Right lobe of liver (tissue), 6 donors: ENCODE measurements around the gene OPCML. TPM values are rescaled to one million over a fixed set of nuclear protein-coding genes. Genes with fewer than 3 reads are reported as not detected.

Source experiments
- ATAC-seq, 4 donors: fragments of 200-7000 bp; cut with Tn5 transposase; one replicate each; pipeline ENCODE4 v1.9.1; 2020; ENCODE audit warnings: mild to moderate bottlenecking in 4 of 4, moderate library complexity in 4 of 4
- DNase-seq, 3 donors: peaks; one replicate each; pipeline ENCODE4 v3.0.0-alpha.2; 2020
- H3K27ac ChIP-seq, 3 donors: fragments of 200-600 bp; one replicate each; pipeline ENCODE4 v1.8.0; 2022
- H3K27me3 ChIP-seq, 2 donors: fragments of 200-600 bp; one replicate each; pipeline ENCODE4 v1.8.0; 2022
- H3K36me3 ChIP-seq, 4 donors: fragments of 200-600 bp; sonication (generic) in 1 of 4; one replicate each; pipeline versions ENCODE4 v1.5.1 to v1.8.0; 2017 to 2022; ENCODE audit warnings: control low read depth in 1 of 4
- H3K4me1 ChIP-seq, 4 donors: fragments of 200-600 bp; sonication (generic) in 1 of 4; one replicate each; pipeline versions ENCODE4 v1.5.1 to v1.8.0; 2017 to 2022; ENCODE audit warnings: control low read depth in 1 of 4
- H3K4me3 ChIP-seq, 3 donors: fragments of 200-600 bp; one replicate each; pipeline ENCODE4 v1.8.0; 2022
- H3K9me3 ChIP-seq, 4 donors: fragments of 200-600 bp; sonication (generic) in 1 of 4; one replicate each; pipeline versions ENCODE4 v1.5.1 to v1.8.0; 2017 to 2022; ENCODE audit warnings: control low read depth in 1 of 4
- POLR2A ChIP-seq: fragments of 450-650 bp; IDR thresholded peaks from one replicate; pipeline ENCODE4 v1.6.1; 2017; ENCODE audit warnings: antibody characterized with exemption, mild to moderate bottlenecking
- WGBS: methylation state at CpG from one replicate; pipeline ENCODE4 v1.1.6; 2018; ENCODE audit warnings: low coverage, low lambda C conversion rate; ENCODE audit not compliant: insufficient coverage; ENCODE audit errors: missing lambda C conversion rate; 5-methylcytosine and 5-hydroxymethylcytosine counted together
- intact Hi-C, 2 donors: fragments of 100-400 bp; cut with DNase I; formaldehyde crosslinking; loops; one replicate each; pipeline versions ENCODE4 v1.11.2 to v1.14.1; 2022
- total RNA-seq, 6 experiments: library from RNA; depleted of rRNA in 2 of 6; stranded (reverse); fragments of >200 nt in 2 of 6; fragmentation: NEBNext Ultra II Directional in 3 of 6; extraction: Animal tissue kit (Norgen Biotek cat#: 25700) in 3 of 6; gene quantifications; one replicate each; pipeline versions ENCODE4 v1.1.0 to v1.2.4, GENCODE V29; 2016 to 2023
- TF ChIP-seq, protein P1 (sequence below), 4 donors: fragments of 200-600 bp in 3 of 4; fragments of 450-650 bp in 1 of 4; IDR thresholded peaks; one replicate each; pipeline versions ENCODE4 v1.5.1 to v1.8.0; 2016 to 2022; ENCODE audit warnings: antibody characterized with exemption in 4 of 4, mild to moderate bottlenecking in 2 of 4
- donor health status: DM: no; HTN: yes; CAD: no.
- donor health status: DM: no; HTN: no; CAD: no.
- donor health status: DM: no; HTN: no; CAD: no.
- donor health status: DM: no; HTN: yes; CAD: no.
- donor health status: DM: no; HTN: yes; CAD: no.

The OPCML gene
- total RNA-seq, 6 experiments from 2014 or later = 0.11 TPM; not detected in 5

DNA sequence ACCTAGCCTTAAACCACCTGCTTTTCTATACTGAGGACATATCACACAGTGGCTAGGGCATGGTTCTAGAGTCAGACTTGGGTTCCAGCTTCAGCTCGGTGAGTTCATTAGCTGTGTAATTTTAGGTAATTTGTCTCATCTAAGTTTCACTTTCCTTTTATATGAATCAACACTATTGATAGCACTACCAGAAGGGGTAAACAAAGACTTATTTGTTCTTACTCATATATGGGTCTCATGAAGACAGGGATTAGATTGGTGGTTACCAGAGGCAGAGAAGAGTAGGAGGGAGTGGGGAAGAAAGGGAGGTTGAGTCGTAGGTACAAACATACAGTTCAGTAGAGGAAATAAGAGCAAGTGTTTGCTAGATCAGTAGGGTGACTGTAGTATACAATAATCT is 924.7 kb downstream of the OPCML start:
- TF ChIP-seq, protein P1, sequence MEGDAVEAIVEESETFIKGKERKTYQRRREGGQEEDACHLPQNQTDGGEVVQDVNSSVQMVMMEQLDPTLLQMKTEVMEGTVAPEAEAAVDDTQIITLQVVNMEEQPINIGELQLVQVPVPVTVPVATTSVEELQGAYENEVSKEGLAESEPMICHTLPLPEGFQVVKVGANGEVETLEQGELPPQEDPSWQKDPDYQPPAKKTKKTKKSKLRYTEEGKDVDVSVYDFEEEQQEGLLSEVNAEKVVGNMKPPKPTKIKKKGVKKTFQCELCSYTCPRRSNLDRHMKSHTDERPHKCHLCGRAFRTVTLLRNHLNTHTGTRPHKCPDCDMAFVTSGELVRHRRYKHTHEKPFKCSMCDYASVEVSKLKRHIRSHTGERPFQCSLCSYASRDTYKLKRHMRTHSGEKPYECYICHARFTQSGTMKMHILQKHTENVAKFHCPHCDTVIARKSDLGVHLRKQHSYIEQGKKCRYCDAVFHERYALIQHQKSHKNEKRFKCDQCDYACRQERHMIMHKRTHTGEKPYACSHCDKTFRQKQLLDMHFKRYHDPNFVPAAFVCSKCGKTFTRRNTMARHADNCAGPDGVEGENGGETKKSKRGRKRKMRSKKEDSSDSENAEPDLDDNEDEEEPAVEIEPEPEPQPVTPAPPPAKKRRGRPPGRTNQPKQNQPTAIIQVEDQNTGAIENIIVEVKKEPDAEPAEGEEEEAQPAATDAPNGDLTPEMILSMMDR (IDR thresholded peaks at IDR 0.05) = no peak
- TF ChIP-seq POLR2A = no peak
- 43% methylated on average over 2 of the region's 2 CpGs for WGBS
- Histone ChIP-seq H3K9me3 (no peaks in the 10 kb centered on the region), H3K4me1 (no peaks in the 10 kb centered on the region), H3K36me3 (no peaks in the 10 kb centered on the region), H3K27me3 (no peaks in the 10 kb centered on the region), H3K27ac (no peak overlapping the region), H3K4me3 (no peak overlapping the region)
- DNase-seq (no peak), ATAC-seq (peak in 1 of 4 donors; percentile 50)
- intact Hi-C loops = no loop called here

DNA sequence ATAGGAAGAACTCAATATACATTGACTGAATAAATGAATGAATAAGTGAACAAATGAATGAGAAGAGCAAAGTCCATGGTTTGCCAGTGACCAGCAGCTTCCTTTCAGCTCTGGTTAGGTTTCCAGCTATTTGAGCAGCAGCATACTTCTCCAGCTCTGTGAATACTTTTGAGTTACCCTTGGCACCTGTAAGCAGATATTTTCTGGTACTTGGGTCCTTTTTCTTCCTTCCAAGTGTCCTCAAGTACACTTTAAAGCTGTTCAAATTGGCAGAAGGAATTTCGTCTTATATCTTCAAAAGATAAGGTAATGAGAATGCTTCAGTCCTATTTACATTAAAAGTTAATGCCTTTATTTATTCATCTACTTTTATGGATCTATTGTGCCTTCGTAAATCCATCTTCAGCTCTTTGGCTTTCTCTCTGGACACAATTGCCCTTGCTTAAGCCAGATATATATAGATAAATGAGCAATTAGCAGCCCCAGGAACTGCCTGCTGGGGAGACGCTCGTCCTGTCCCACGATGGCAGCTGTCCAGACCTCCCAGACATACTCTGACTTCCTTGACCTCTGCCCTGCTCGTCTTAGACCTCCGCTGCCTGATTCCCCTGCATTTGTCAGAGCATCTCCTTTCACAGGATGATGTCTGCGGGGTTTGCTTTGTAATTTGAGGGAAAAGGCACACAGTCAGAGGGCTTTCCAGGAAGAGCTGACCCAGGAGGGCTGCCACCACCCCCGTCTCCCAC is 926.3 kb downstream of the OPCML start:
- ATAC-seq = peak in 3 of 4 donors; percentile 38 to 58 (median 49)
- Histone ChIP-seq H3K9me3 (no peaks in the 10 kb centered on the region), H3K36me3 (no peaks in the 10 kb centered on the region), H3K27ac (no peak overlapping the region), H3K4me1 (no peaks in the 10 kb centered on the region), H3K4me3 (no peak overlapping the region), H3K27me3 (no peaks in the 10 kb centered on the region)
- no peak for DNase-seq
- no peak for TF ChIP-seq POLR2A
- TF ChIP-seq, protein P1 (IDR thresholded peaks at IDR 0.05) = no peak
- intact Hi-C loops = no loop called here
- WGBS = 36% methylated on average over 8 of the region's 9 CpGs

- no peak for TF ChIP-seq POLR2A
- TF ChIP-seq, protein P1 (IDR thresholded peaks at IDR 0.05) = no peak
- no peak overlapping the region for H3K27ac ChIP-seq
- no peaks in the 10 kb centered on the region for H3K4me1 ChIP-seq
- intact Hi-C loops = no loop called here
- no peaks in the 10 kb centered on the region for H3K9me3 ChIP-seq
- H3K4me3 ChIP-seq = no peak overlapping the region
- ATAC-seq (no peak), DNase-seq (no peak)
- no peaks in the 10 kb centered on the region for H3K36me3 ChIP-seq
- no peaks in the 10 kb centered on the region for H3K27me3 ChIP-seq
- 75% methylated on average over 2 of the region's 2 CpGs for WGBS
Measured at GRCh38 chr11:132604431-132604830, 927.9 kb downstream of the OPCML start.

DNA sequence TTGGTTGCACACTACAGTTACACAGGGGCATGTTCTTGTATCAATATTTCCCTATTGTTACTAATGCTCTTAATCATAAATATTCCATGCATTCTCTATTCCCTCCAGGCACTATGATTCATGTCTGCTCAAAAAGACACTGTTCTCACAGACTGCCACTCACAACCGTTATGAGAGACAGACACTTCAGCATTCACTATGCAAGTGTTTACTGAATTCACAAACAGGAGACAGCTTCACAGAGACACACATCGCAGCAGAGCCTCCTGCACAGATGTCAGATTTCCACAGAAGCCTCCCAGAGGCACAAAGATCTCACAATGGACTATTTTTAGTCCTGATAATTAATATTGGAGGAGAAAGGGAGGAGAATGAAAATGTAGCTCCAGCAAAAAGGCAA is 930.4 kb downstream of the OPCML start:
- DNase-seq = no peak
- Histone ChIP-seq H3K27ac (no peak overlapping the region), H3K27me3 (no peaks in the 10 kb centered on the region), H3K9me3 (no peaks in the 10 kb centered on the region), H3K4me3 (no peak overlapping the region), H3K4me1 (no peaks in the 10 kb centered on the region), H3K36me3 (no peaks in the 10 kb centered on the region)
- intact Hi-C loops = no loop called here
- WGBS = 50% methylated on average over 2 of the region's 2 CpGs
- ATAC-seq = no peak
- no peak for TF ChIP-seq POLR2A
- TF ChIP-seq, protein P1 (IDR thresholded peaks at IDR 0.05) = no peak
